ENCODE measurements around the gene PLXNB2. TPM values are rescaled to one million over a fixed set of nuclear protein-coding genes. Genes with fewer than 3 reads are reported as not detected.

The PLXNB2 gene
- polyA plus RNA-seq, 1 donor from 2014 or later: 38.6 TPM

DNA sequence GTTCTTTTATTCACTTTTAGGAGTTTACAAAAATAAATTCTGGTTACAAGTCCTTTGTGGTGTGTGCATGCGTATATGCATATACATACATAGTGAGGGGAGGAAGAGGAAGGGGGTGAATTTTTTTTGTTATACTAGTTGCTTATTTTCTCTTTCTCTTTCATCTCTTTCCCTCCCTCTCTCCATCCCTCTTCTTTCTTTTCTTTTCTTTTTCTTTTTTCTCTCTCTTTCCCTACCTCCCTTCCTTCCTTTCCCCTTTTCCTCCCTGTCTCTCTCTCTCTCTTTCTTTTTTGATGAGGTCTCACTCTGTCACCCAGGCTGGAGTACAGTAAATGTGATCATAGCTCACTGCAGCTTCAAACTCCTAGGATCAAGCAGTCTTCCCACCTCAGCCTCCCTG lies 49.8 kb upstream of the PLXNB2 start:
- no peaks in the 10 kb centered on the region for H3K36me3 ChIP-seq (ENCODE audit: insufficient read depth, low read length)
- no peaks in the 10 kb centered on the region for H3K27me3 ChIP-seq (ENCODE audit: insufficient read depth, low read depth, low read length)
- H3K9me2 ChIP-seq (ENCODE audit: insufficient read depth, low read length): no peaks in the 10 kb centered on the region
- peaks cover 52% of the 10 kb centered on the region for H3K79me2 ChIP-seq (replicated peaks; ENCODE audit: insufficient read depth, low read length)
- no peak overlapping the region for H3K9ac ChIP-seq (ENCODE audit: low read length)
- no peaks in the 10 kb centered on the region for H3F3A ChIP-seq (ENCODE audit: insufficient read depth, low read length, poor library complexity, severe bottlenecking)
- no peak overlapping the region for H3K4me3 ChIP-seq (ENCODE audit: low read length)
- TF ChIP-seq SMC3 (conservative IDR thresholded peaks at IDR 0.05; ENCODE audit: poor library complexity) (no peak), EZH2 (IDR thresholded peaks at IDR 0.05; ENCODE audit: borderline replicate concordance, insufficient read depth, low read length, poor library complexity, severe bottlenecking) (no peak), RAD21 (conservative IDR thresholded peaks at IDR 0.05) (no peak), POLR2AphosphoS5 (IDR thresholded peaks at IDR 0.05) (no peak), EP300 (conservative IDR thresholded peaks at IDR 0.05; ENCODE audit: poor library complexity, severe bottlenecking) (no peak), TAF1 (IDR thresholded peaks at IDR 0.05; ENCODE audit: low read depth) (no peak), MXI1 (conservative IDR thresholded peaks at IDR 0.05; ENCODE audit: poor library complexity, severe bottlenecking) (no peak)
- TF ChIP-seq, protein P1, sequence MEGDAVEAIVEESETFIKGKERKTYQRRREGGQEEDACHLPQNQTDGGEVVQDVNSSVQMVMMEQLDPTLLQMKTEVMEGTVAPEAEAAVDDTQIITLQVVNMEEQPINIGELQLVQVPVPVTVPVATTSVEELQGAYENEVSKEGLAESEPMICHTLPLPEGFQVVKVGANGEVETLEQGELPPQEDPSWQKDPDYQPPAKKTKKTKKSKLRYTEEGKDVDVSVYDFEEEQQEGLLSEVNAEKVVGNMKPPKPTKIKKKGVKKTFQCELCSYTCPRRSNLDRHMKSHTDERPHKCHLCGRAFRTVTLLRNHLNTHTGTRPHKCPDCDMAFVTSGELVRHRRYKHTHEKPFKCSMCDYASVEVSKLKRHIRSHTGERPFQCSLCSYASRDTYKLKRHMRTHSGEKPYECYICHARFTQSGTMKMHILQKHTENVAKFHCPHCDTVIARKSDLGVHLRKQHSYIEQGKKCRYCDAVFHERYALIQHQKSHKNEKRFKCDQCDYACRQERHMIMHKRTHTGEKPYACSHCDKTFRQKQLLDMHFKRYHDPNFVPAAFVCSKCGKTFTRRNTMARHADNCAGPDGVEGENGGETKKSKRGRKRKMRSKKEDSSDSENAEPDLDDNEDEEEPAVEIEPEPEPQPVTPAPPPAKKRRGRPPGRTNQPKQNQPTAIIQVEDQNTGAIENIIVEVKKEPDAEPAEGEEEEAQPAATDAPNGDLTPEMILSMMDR (IDR thresholded peaks at IDR 0.05; ENCODE audit: poor library complexity, severe bottlenecking): no peak
- TF ChIP-seq, protein P2, sequence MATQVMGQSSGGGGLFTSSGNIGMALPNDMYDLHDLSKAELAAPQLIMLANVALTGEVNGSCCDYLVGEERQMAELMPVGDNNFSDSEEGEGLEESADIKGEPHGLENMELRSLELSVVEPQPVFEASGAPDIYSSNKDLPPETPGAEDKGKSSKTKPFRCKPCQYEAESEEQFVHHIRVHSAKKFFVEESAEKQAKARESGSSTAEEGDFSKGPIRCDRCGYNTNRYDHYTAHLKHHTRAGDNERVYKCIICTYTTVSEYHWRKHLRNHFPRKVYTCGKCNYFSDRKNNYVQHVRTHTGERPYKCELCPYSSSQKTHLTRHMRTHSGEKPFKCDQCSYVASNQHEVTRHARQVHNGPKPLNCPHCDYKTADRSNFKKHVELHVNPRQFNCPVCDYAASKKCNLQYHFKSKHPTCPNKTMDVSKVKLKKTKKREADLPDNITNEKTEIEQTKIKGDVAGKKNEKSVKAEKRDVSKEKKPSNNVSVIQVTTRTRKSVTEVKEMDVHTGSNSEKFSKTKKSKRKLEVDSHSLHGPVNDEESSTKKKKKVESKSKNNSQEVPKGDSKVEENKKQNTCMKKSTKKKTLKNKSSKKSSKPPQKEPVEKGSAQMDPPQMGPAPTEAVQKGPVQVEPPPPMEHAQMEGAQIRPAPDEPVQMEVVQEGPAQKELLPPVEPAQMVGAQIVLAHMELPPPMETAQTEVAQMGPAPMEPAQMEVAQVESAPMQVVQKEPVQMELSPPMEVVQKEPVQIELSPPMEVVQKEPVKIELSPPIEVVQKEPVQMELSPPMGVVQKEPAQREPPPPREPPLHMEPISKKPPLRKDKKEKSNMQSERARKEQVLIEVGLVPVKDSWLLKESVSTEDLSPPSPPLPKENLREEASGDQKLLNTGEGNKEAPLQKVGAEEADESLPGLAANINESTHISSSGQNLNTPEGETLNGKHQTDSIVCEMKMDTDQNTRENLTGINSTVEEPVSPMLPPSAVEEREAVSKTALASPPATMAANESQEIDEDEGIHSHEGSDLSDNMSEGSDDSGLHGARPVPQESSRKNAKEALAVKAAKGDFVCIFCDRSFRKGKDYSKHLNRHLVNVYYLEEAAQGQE (IDR thresholded peaks at IDR 0.05; ENCODE audit: borderline replicate concordance): no peak
- no peak overlapping the region for H3K4me2 ChIP-seq (ENCODE audit: low read length)
- H2AFZ ChIP-seq (ENCODE audit: low read depth, low read length): no peak overlapping the region
- no peaks in the 10 kb centered on the region for H4K20me1 ChIP-seq (ENCODE audit: insufficient read depth)
- no peak overlapping the region for H3K27ac ChIP-seq (ENCODE audit: low read length)
- no peaks in the 10 kb centered on the region for H3K9me3 ChIP-seq (ENCODE audit: low read length)

DNA sequence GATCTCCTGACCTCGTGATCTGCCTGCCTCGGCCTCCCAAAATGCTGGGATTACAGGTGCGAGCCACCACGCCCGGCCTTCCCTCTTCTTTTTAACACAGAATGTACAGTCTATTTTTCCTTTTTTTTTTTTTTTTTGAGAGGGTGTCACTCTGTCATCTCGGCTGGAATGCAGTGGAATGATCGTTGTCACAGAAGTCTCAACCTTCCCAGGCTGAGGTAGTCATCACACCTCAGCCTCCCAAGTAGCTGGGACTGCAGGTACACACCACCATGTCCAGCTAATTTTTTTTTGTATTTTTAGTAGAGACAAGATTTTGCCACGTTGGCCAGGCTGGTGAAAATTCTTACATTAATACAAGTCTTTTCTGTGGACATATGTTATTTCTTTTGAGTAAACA lies 48.7 kb upstream of the PLXNB2 start:
- Histone ChIP-seq H3K9me3 (ENCODE audit: low read length) (no peaks in the 10 kb centered on the region), H3K4me3 (ENCODE audit: low read length) (no peak overlapping the region), H3K9ac (ENCODE audit: low read length) (no peak overlapping the region), H3K79me2 (replicated peaks; ENCODE audit: insufficient read depth, low read length) (peaks cover 43% of the 10 kb centered on the region), H4K20me1 (ENCODE audit: insufficient read depth) (no peaks in the 10 kb centered on the region), H3F3A (ENCODE audit: insufficient read depth, low read length, poor library complexity, severe bottlenecking) (no peaks in the 10 kb centered on the region), H2AFZ (ENCODE audit: low read depth, low read length) (no peak overlapping the region), H3K27me3 (ENCODE audit: insufficient read depth, low read depth, low read length) (no peaks in the 10 kb centered on the region), H3K4me2 (ENCODE audit: low read length) (no peak overlapping the region), H3K27ac (ENCODE audit: low read length) (no peak overlapping the region), H3K36me3 (ENCODE audit: insufficient read depth, low read length) (no peaks in the 10 kb centered on the region), H3K9me2 (ENCODE audit: insufficient read depth, low read length) (no peaks in the 10 kb centered on the region)
- TF ChIP-seq RAD21 (conservative IDR thresholded peaks at IDR 0.05) (no peak), POLR2AphosphoS5 (IDR thresholded peaks at IDR 0.05) (no peak), SMC3 (conservative IDR thresholded peaks at IDR 0.05; ENCODE audit: poor library complexity) (no peak), TAF1 (IDR thresholded peaks at IDR 0.05; ENCODE audit: low read depth) (no peak), MXI1 (conservative IDR thresholded peaks at IDR 0.05; ENCODE audit: poor library complexity, severe bottlenecking) (no peak), EZH2 (IDR thresholded peaks at IDR 0.05; ENCODE audit: borderline replicate concordance, insufficient read depth, low read length, poor library complexity, severe bottlenecking) (no peak), EP300 (conservative IDR thresholded peaks at IDR 0.05; ENCODE audit: poor library complexity, severe bottlenecking) (no peak)
- TF ChIP-seq, protein P2 (IDR thresholded peaks at IDR 0.05; ENCODE audit: borderline replicate concordance): no peak
- TF ChIP-seq, protein P1 (IDR thresholded peaks at IDR 0.05; ENCODE audit: poor library complexity, severe bottlenecking): no peak

Measured in neural cell (in vitro differentiated cells).